HUDEP-2 (cell line): ENCODE measurements around the gene DNAJB2.
"Not testable (repeated sequence)": the region's sequence is repeated elsewhere in the genome, so short reads cannot be mapped to it uniquely, and the experiment has no call there.

Experiments used
- DNase-seq, 76 experiments: peaks; one replicate each; lab custom pipeline; 2025; ENCODE audit not compliant: unreplicated experiment in 76 of 76; lab: John Stamatoyannopoulos, UW

DNAJB2 gene

GRCh38 chr2:219254590-219255201 is 24.5 kb upstream of the DNAJB2 start:
- no peak for DNase-seq

GRCh38 chr2:219258942-219259341 is 20.2 kb upstream of the DNAJB2 start:
- DNase-seq, result not testable (repeated sequence)

- DNase-seq, result no peak
Measured at GRCh38 chr2:219261024-219261855, 17.9 kb upstream of the DNAJB2 start.

GRCh38 chr2:219266232-219266631 is 12.9 kb upstream of the DNAJB2 start:
- no peak for DNase-seq

GRCh38 chr2:219266886-219267285 is 12.3 kb upstream of the DNAJB2 start:
- peak in 1 of 76 experiments; percentile 13 for DNase-seq

GRCh38 chr2:219268294-219268693 is 10.9 kb upstream of the DNAJB2 start:
- no peak for DNase-seq

- peak in 1 of 76 experiments; percentile 20 for DNase-seq
Measured at GRCh38 chr2:219269362-219270054, 9.7 kb upstream of the DNAJB2 start.

GRCh38 chr2:219270055-219270372 is 9.2 kb upstream of the DNAJB2 start:
- DNase-seq, result no peak

- DNase-seq, result no peak
Measured at GRCh38 chr2:219271021-219271420, 8.1 kb upstream of the DNAJB2 start.

GRCh38 chr2:219272356-219272755 is 6.8 kb upstream of the DNAJB2 start:
- DNase-seq, result no peak

GRCh38 chr2:219272995-219273394 is 6.2 kb upstream of the DNAJB2 start:
- peak in 13 of 76 experiments; percentile 10 to 51 (median 23) for DNase-seq

GRCh38 chr2:219273937-219274336 is 5.2 kb upstream of the DNAJB2 start:
- no peak for DNase-seq

- DNase-seq, result no peak
Measured at GRCh38 chr2:219274361-219274921, 4.7 kb upstream of the DNAJB2 start.

- peak in 64 of 76 experiments; percentile 4 to 76 (median 48) for DNase-seq
Measured at GRCh38 chr2:219277703-219278654, 1.2 kb upstream of the DNAJB2 start.

- DNase-seq, result no peak
Measured at GRCh38 chr2:219278655-219279150, 463 bp upstream of the DNAJB2 start.

GRCh38 chr2:219279916-219280516 is 850 bp downstream of the DNAJB2 start:
- peak in 14 of 76 experiments; percentile 9 to 57 (median 40) for DNase-seq

GRCh38 chr2:219280651-219281050 is 1.5 kb downstream of the DNAJB2 start:
- no peak for DNase-seq

GRCh38 chr2:219281588-219281987 is 2.4 kb downstream of the DNAJB2 start:
- DNase-seq, result no peak

GRCh38 chr2:219282375-219282774 is 3.2 kb downstream of the DNAJB2 start:
- no peak for DNase-seq
